H54 (cell line): Measurements from ENCODE around the gene SRRD.

Source experiments
- DNase-seq: peaks from one replicate; pipeline ENCODE4 v3.0.0; 2011; ENCODE audit warnings: low spot score, mixed read lengths; ENCODE audit not compliant: insufficient read length
- FAIRE-seq: peaks from 3 replicates; lab custom pipeline; 2011; peaks lifted over from hg19 to GRCh38; lab: Jason Lieb, UNC
- POLR2A ChIP-seq: IDR thresholded peaks from 2 replicates; pipeline ENCODE4 v1.6.1; 2011; ENCODE audit warnings: low read depth, mild to moderate bottlenecking, low read length

Gene SRRD

DNA sequence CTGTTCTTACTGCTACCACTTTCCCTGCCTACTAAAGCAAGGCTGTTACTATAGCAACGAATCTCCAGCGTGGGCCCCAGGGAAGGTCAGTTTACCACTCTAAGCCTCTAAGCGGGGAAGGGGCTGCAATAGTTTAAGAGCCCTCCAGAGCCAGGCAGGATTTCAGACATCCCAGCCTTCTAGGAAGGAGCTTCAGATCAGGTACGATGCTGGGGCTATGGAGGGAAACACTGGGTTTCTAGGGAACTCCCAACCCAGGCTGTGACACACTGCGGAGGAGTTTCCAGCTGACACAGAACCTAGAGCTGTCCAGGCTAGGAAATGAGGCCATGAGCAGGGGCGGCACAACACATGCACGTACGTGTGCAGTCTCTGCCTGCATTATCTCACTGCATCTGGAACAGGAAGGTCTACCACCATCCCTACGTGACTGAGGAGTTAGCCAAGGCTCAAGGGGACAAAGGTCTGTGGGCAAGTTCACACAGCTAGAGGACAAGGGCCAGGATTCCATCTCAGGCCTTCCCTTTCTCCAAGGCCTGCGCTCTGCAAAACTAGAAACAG, 20.5 kb upstream of the SRRD start:
- no peak for TF ChIP-seq POLR2A
- no peak for DNase-seq
- FAIRE-seq, result no peak

GRCh38 chr22:26463688-26464087, 20.0 kb upstream of the SRRD start:
- no peak for FAIRE-seq
- DNase-seq, result no peak
- TF ChIP-seq POLR2A, result no peak

DNA sequence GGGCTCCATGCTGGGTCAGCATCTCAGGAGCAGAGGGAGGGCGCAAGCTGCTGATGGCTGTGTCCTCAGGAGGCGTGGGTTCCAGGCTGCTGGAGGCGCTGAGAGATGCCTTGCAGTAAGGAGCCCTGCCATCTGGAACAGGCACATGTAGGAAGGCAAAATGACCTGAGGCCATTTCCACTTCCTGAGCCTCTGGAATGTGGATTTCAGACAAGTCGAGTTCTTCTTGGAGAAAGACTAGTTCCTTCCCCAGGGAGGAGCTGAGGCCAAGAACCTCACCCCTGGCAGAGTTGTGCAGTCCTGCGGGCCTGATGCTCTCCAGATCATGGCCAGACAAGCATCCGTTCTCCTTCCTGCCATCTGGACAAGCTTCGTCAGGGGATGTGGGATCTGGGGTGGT, 19.4 kb upstream of the SRRD start:
- FAIRE-seq, result no peak
- DNase-seq, result no peak
- no peak for TF ChIP-seq POLR2A

GRCh38 chr22:26466196-26466595, 17.5 kb upstream of the SRRD start:
- TF ChIP-seq POLR2A, result no peak
- FAIRE-seq (no peak), DNase-seq (no peak)

DNA sequence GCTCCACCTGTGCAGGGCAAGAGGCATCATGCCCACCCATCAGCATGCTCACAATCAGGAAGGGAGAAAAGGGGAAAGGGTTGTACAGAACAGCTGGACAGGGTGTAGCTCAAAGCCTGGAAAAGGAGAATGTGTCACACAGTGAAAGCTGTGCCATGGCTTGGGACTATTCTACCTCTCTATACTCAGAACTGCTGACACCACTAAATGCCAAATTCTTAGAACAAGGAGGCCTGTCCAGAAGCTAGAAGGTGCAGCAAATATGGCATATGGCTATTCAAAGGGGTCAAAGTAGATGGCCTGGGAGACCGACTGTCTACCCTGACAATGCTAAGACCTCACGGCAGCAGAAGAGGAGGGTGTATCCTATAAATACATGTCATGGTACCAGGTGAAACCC, 12.9 kb upstream of the SRRD start:
- no peak for FAIRE-seq
- no peak for DNase-seq
- no peak for TF ChIP-seq POLR2A

DNA sequence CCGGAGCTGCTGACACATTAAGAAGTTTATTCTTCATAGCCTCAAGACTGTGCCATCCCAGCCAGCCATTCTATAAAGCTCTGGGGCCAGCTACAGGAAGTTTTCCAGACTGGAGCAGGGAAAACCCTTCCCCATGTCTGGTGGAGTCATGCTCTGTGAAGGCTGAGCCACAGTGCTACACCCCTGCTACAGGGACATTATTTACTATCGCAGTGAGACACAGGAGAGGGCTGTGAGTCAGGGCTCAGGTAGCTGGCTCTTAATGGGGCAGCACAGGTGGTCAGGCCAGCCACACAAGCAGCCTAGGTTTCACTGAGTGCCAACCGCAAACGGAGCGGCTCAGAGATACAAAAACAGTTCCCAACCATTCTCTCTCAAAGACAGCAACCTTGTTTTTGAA, 12.2 kb upstream of the SRRD start:
- DNase-seq, result peak; percentile 71
- FAIRE-seq, result peak; percentile 99
- TF ChIP-seq POLR2A, result no peak

- no peak for DNase-seq
- no peak for FAIRE-seq
- TF ChIP-seq POLR2A, result no peak
These were observed 9.0 kb upstream of the SRRD start for GRCh38 chr22:26474682-26475081.

DNA sequence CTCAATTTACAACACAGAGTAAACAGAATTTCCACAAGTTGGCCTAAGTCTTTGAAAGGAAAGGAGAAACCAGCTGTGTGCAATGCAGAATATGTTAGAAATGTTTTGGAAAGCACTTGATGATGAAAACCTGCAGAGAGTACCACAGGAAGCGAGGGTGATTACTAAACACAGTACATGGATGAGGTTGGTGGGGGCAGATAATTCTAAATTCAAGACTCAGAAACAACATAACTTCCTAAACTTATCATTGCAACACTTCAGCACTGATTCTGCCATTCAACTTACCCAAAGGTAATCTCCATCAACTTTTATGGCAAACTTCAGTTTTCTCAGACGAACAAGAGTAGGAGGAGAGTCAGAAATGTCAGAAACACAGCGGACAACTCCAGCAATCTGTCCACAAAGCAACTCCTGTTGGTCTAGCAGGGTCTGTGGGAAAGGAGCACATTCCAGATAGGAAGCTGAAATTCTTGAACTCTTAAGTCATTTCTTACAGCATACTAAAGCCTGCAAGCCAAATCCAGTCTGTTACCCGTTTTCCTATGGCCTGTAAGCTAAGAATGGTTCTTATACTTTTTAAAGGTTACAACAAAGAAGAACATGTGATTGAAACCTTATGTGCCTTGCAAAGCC, 6.9 kb upstream of the SRRD start:
- no peak for DNase-seq
- FAIRE-seq, result peak; percentile 41
- TF ChIP-seq POLR2A, result no peak

GRCh38 chr22:26477341-26477731, 6.3 kb upstream of the SRRD start:
- FAIRE-seq (no peak), DNase-seq (no peak)
- no peak for TF ChIP-seq POLR2A

GRCh38 chr22:26479043-26479791, 4.5 kb upstream of the SRRD start:
- DNase-seq (no peak), FAIRE-seq (no peak)

DNA sequence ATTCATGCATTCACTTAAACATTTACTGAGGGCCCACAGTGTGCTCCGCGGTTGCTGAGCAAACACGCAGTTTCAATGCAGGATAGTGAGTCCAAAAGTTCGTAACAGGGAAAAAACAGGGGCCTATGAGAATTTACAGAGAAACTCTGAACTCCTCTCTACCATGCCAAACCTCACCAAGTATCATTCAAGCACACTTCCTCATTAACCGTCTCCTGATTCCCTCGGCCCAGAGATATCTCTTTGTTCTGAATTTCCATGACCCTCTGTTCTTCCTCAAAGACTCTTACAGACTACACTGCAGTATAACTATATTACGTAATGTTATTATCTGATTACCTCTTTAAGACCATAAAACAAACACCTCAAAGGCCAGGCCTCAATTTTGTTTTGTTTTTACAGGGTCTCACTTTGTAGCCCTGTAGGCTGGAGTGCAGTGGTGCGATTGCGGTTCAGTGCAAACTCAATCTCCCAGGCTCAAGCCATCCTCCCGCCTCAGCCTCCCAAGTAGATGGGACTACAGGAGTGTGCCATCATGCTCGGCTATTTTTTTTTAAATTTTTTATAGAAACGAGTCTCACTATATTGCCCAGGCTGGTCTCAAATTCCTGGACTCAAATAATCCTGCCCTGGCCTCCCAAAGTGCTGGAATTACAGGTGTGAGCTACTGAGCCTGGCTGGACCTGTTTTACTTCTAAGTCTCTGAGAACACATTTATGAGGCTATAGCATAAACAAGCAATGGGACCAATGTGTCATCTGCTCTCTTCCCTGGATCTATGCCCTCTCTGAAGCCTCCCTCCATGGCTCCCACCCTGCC, 3.7 kb upstream of the SRRD start:
- TF ChIP-seq POLR2A, result no peak
- FAIRE-seq, result no peak
- DNase-seq, result no peak

More at GRCh38 chr22:26479043-26479791, 4.5 kb upstream of the SRRD start:
- TF ChIP-seq POLR2A, result no peak

- TF ChIP-seq POLR2A, result no peak
- no peak for FAIRE-seq
- DNase-seq, result no peak
These were observed 3.1 kb upstream of the SRRD start for GRCh38 chr22:26480611-26480932.

- no peak for DNase-seq
- TF ChIP-seq POLR2A, result no peak
- FAIRE-seq, result no peak
These were observed 2.5 kb upstream of the SRRD start for GRCh38 chr22:26481112-26481693.

- TF ChIP-seq POLR2A, result no peak
- DNase-seq (no peak), FAIRE-seq (no peak)
These were observed 2.0 kb upstream of the SRRD start for GRCh38 chr22:26481694-26482093.

DNA sequence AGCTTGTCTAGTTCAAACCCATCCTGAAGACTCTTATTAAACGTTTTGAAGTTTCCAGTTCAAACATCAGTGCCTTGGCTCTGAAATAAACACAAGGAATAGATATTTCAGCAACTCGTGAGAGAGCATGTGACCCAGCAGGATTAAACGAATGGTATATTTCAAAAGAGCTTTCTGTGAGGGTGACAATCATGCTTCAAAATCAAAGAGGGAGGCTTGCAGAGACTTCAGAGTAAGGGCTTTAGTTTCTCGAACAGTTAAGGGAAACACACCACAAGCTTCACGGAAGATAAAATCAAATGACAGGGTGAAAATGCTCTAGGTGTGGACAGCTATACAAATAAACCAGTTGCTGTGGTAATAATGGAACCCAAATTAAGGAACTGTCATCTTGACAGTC, 1.5 kb upstream of the SRRD start:
- FAIRE-seq, result no peak
- no peak for TF ChIP-seq POLR2A
- DNase-seq, result no peak
